Caco-2 (cell line): Measurements from ENCODE around the gene HGD. TPM values are rescaled to one million over a fixed set of nuclear protein-coding genes. Genes with fewer than 3 reads are reported as not detected.

Experiments
- BruUV-seq: library from RNA; stranded (reverse); fragments of 400-500 nt; replicated peaks from 2 replicates; lab custom pipeline; 2021; lab: Mats Ljungman, UMichigan
- CTCF ChIA-PET: fragments of 300-600 bp; sonication (Branson Sonifier 250); formaldehyde crosslinking; loops from one replicate; lab custom pipeline; 2022; ENCODE audit warnings: antibody characterized with exemption; lab: Charles Lee
- POLR2A ChIA-PET: fragments of 300-600 bp; sonication (Branson Sonifier 250); formaldehyde crosslinking; loops from one replicate; lab custom pipeline; 2022; ENCODE audit warnings: antibody characterized with exemption; lab: Charles Lee
- DNase-seq, 2 experiments: peaks; one replicate each; pipeline versions ENCODE4 v3.0.0 to v3.0.0-alpha.2; 2020 to 2022
- H3K27me3 ChIP-seq: replicated peaks from 2 replicates; pipeline ENCODE4 v1.6.0; 2011; ENCODE audit warnings: low read length; ENCODE audit not compliant: control insufficient read depth, insufficient read depth
- H3K36me3 ChIP-seq: 2 replicates; pipeline ENCODE4 v1.5.1; 2011; ENCODE audit warnings: low read length; ENCODE audit not compliant: control insufficient read depth, insufficient read depth
- H3K4me1 ChIP-seq: fragments of 250-450 bp; sonication (Bioruptor Pico); 2 replicates; pipeline ENCODE4 v1.5.1; 2020; ENCODE audit warnings: mild to moderate bottlenecking
- H3K4me3 ChIP-seq: 2 replicates; pipeline ENCODE4 v1.5.1; 2011; ENCODE audit warnings: low read depth, mild to moderate bottlenecking, control low read depth, low read length
- H3K9me3 ChIP-seq: fragments of 250-450 bp; sonication (Bioruptor Pico); 2 replicates; pipeline ENCODE4 v1.5.1; 2020; ENCODE audit warnings: mild to moderate bottlenecking, moderate library complexity
- H3K27ac Mint-ChIP-seq: one replicate; pipeline ENCODE4 v1.8.0; 2022; ENCODE audit warnings: mixed read lengths; ENCODE audit not compliant: unreplicated experiment
- H3K27me3 Mint-ChIP-seq: one replicate; pipeline ENCODE4 v1.8.0; 2022; ENCODE audit warnings: mixed read lengths; ENCODE audit not compliant: insufficient read depth, unreplicated experiment
- H3K36me3 Mint-ChIP-seq: one replicate; pipeline ENCODE4 v1.8.0; 2022; ENCODE audit warnings: mild to moderate bottlenecking, mixed read lengths; ENCODE audit not compliant: insufficient read depth, unreplicated experiment
- H3K4me1 Mint-ChIP-seq: one replicate; pipeline ENCODE4 v1.8.0; 2022; ENCODE audit warnings: low read depth, mixed read lengths; ENCODE audit not compliant: unreplicated experiment
- H3K4me3 Mint-ChIP-seq: one replicate; pipeline ENCODE4 v1.8.0; 2022; ENCODE audit warnings: mild to moderate bottlenecking, moderate library complexity, mixed read lengths; ENCODE audit not compliant: unreplicated experiment
- H3K9me3 Mint-ChIP-seq: one replicate; pipeline ENCODE4 v1.8.0; 2022; ENCODE audit warnings: mixed read lengths; ENCODE audit not compliant: unreplicated experiment
- CTCF ChIP-seq, 2 experiments: fragments of 200-600 bp in 1 of 2; IDR thresholded peaks; 1 replicate in 1 of 2; 2 replicates in 1 of 2; pipeline versions ENCODE4 v1.5.1 to v1.8.0; 2011 to 2022; ENCODE audit warnings: antibody characterized with exemption in 1 of 2, control low read depth in 1 of 2, inconsistent platforms in 1 of 2, low read depth in 1 of 2, low read length in 1 of 2, mild to moderate bottlenecking in 1 of 2, moderate library complexity in 1 of 2; ENCODE audit not compliant: insufficient read depth in 1 of 2, severe bottlenecking in 1 of 2, unreplicated experiment in 1 of 2
- intact Hi-C: fragments of 100-400 bp; cut with micrococcal nuclease; formaldehyde crosslinking; loops from one replicate; pipeline ENCODE4 v1.10.0; 2022; ENCODE audit not compliant: unreplicated experiment
- total RNA-seq: library from RNA; stranded (reverse); gene quantifications from 2 replicates; pipeline ENCODE4 v1.2.3, GENCODE V29; 2022

HGD gene
- total RNA-seq, 1 experiment from 2014 or later, result 102 TPM

DNA sequence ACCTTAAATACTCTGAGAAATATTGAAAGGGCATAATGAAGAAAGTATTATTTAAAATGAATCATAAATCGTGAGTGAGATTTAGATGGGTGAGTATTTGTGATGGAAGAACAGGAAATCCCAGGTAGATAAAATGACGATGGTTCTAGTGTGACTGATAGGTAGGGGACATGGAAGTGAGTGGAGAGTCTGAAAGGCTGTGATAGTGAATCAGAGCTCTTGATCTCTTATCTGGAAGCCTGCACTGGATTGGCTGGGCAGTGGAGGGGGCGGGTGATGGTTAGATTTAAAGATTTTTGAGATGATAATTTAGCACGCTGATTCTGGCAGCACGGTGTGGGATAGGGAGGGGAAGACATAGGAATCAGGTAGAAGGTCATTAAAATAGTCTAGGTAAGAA lies 20.1 kb downstream of the HGD start:
- DNase-seq, result no peak
- Mint-ChIP-seq H3K27me3 (no peaks in the 10 kb centered on the region), H3K4me1 (no peaks in the 10 kb centered on the region), H3K9me3 (no peaks in the 10 kb centered on the region), H3K27ac (no peak overlapping the region), H3K4me3 (no peak overlapping the region), H3K36me3 (peaks cover 16% of the 10 kb centered on the region)
- no peaks in the 10 kb centered on the region; the same call in none of the 2 replicates for H3K36me3 ChIP-seq
- ChIA-PET POLR2A (no interaction called here), CTCF (no interaction called here)
- BruUV-seq, result no TSS peak
- intact Hi-C loops, result no loop called here
- H3K4me3 ChIP-seq, result no peak overlapping the region
- TF ChIP-seq CTCF (IDR thresholded peaks at IDR 0.05; ENCODE audit: insufficient read depth in 1 of 2, low read depth in 1 of 2, low read length in 1 of 2, severe bottlenecking in 1 of 2, unreplicated experiment in 1 of 2), result no peak
- no peaks in the 10 kb centered on the region for H3K9me3 ChIP-seq
- H3K27me3 ChIP-seq, result no peaks in the 10 kb centered on the region
- no peaks in the 10 kb centered on the region for H3K4me1 ChIP-seq

- no peaks in the 10 kb centered on the region for H3K9me3 ChIP-seq
- H3K4me3 ChIP-seq, result no peak overlapping the region
- no peak for DNase-seq
- no peaks in the 10 kb centered on the region for H3K27me3 ChIP-seq
- ChIA-PET POLR2A (no interaction called here), CTCF (no interaction called here)
- Mint-ChIP-seq H3K36me3 (peaks cover 16% of the 10 kb centered on the region), H3K27me3 (no peaks in the 10 kb centered on the region), H3K27ac (no peak overlapping the region), H3K9me3 (no peaks in the 10 kb centered on the region), H3K4me1 (no peaks in the 10 kb centered on the region), H3K4me3 (no peak overlapping the region)
- H3K4me1 ChIP-seq, result no peaks in the 10 kb centered on the region
- H3K36me3 ChIP-seq, result no peaks in the 10 kb centered on the region; the same call in none of the 2 replicates
- no TSS peak for BruUV-seq
- no peak for TF ChIP-seq CTCF (IDR thresholded peaks at IDR 0.05; ENCODE audit: insufficient read depth in 1 of 2, low read depth in 1 of 2, low read length in 1 of 2, severe bottlenecking in 1 of 2, unreplicated experiment in 1 of 2)
- intact Hi-C loops, result no loop called here
These were observed 20.7 kb downstream of the HGD start for GRCh38 chr3:120661106-120661905.

DNA sequence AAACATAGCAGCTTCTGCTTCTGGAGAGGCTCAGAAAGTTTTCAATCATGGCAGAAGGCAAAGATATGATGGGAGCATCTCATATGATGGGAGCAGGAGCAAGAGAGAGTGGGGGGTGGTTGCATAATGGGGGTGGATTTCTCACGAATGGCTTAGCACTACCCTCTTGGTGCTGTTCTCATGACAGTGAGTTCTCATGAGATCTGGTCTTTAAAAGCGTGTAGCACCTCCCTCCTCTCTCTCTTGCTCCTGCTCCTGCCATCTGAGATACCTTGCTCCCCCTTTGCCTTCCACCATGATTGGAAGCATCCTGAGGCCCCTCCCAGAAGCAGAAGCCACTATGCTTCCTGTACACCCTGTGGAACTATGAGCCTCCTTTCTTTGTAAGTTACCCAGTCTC lies 22.2 kb downstream of the HGD start:
- DNase-seq, result no peak
- Histone ChIP-seq H3K36me3 (no peaks in the 10 kb centered on the region; the same call in 1 of the 2 replicates), H3K4me3 (no peak overlapping the region), H3K9me3 (no peaks in the 10 kb centered on the region), H3K27me3 (no peaks in the 10 kb centered on the region), H3K4me1 (no peaks in the 10 kb centered on the region)
- Mint-ChIP-seq H3K4me3 (no peak overlapping the region), H3K36me3 (peaks cover 16% of the 10 kb centered on the region), H3K4me1 (no peaks in the 10 kb centered on the region), H3K27me3 (no peaks in the 10 kb centered on the region), H3K9me3 (no peaks in the 10 kb centered on the region), H3K27ac (no peak overlapping the region)
- ChIA-PET CTCF (no interaction called here), POLR2A (no interaction called here)
- no TSS peak for BruUV-seq
- TF ChIP-seq CTCF (IDR thresholded peaks at IDR 0.05; ENCODE audit: insufficient read depth in 1 of 2, low read depth in 1 of 2, low read length in 1 of 2, severe bottlenecking in 1 of 2, unreplicated experiment in 1 of 2), result no peak
- intact Hi-C loops, result no loop called here
